ENCODE data around the gene PAIP2B. TPM values are rescaled to one million over a fixed set of nuclear protein-coding genes. Genes with fewer than 3 reads are reported as not detected.

The PAIP2B gene
- total RNA-seq, 1 experiment from 2014 or later = 17.7 TPM

DNA sequence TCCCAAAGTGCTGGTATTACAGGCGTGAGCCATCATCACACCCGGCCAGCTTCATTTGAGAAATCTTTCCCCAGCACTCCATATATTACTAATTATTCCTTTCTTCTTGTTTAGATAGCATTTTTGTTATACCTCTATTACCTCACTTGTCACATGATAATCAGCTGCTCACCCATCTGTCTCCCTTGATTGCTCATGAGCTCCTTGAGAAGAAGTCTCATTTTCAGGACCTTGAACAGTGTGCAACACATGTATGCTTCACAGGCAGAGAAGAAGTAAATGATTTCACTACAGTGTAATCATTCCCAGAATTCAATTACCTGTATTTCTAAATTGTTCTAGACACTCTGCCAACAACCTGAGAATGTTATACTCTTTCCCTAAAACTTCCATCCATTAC lies 6.2 kb downstream of the PAIP2B start:
- TF ChIP-seq, protein P1, sequence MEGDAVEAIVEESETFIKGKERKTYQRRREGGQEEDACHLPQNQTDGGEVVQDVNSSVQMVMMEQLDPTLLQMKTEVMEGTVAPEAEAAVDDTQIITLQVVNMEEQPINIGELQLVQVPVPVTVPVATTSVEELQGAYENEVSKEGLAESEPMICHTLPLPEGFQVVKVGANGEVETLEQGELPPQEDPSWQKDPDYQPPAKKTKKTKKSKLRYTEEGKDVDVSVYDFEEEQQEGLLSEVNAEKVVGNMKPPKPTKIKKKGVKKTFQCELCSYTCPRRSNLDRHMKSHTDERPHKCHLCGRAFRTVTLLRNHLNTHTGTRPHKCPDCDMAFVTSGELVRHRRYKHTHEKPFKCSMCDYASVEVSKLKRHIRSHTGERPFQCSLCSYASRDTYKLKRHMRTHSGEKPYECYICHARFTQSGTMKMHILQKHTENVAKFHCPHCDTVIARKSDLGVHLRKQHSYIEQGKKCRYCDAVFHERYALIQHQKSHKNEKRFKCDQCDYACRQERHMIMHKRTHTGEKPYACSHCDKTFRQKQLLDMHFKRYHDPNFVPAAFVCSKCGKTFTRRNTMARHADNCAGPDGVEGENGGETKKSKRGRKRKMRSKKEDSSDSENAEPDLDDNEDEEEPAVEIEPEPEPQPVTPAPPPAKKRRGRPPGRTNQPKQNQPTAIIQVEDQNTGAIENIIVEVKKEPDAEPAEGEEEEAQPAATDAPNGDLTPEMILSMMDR (conservative IDR thresholded peaks at IDR 0.05) = no peak
- Histone ChIP-seq H3K4me2 (ENCODE audit: insufficient read depth, insufficient read length, low read length) (no peak overlapping the region), H2BK12ac (ENCODE audit: insufficient read length, low read depth, low read length) (no peak overlapping the region), H3K79me1 (ENCODE audit: insufficient read depth, low read depth, low read length, poor library complexity, severe bottlenecking) (no peaks in the 10 kb centered on the region), H4K91ac (ENCODE audit: insufficient read length, low read depth, low read length) (no peak overlapping the region), H3K18ac (ENCODE audit: insufficient read length, low read depth, low read length) (no peak overlapping the region), H2BK20ac (ENCODE audit: low read depth, low read length, poor library complexity, severe bottlenecking) (no peak overlapping the region), H3K14ac (ENCODE audit: insufficient read depth, low read length) (no peak overlapping the region), H3K23me2 (ENCODE audit: insufficient read length, low read depth, low read length, poor library complexity, severe bottlenecking) (peaks cover under 1% of the 10 kb centered on the region), H2BK120ac (ENCODE audit: low read depth, low read length, poor library complexity, severe bottlenecking) (no peak overlapping the region), H3K9ac (ENCODE audit: extremely low read depth, insufficient read length, low read length) (no peak overlapping the region), H4K8ac (replicated peaks; ENCODE audit: insufficient read length, low read depth, low read length) (no peak overlapping the region), H2BK5ac (ENCODE audit: insufficient read length, low read length) (no peak overlapping the region), H2AK5ac (ENCODE audit: insufficient read length, low read length) (no peak overlapping the region), H4K20me1 (ENCODE audit: control insufficient read depth, insufficient read depth, insufficient read length) (no peaks in the 10 kb centered on the region), H3K23ac (ENCODE audit: insufficient read length, low read depth, low read length) (no peak overlapping the region), H2BK15ac (ENCODE audit: low read depth, low read length) (no peak overlapping the region), H3K79me2 (ENCODE audit: insufficient read depth, low read length) (no peaks in the 10 kb centered on the region), H3K9me3 (ENCODE audit: control insufficient read depth, low read depth, low read length) (no peaks in the 10 kb centered on the region), H3K4me1 (ENCODE audit: insufficient read depth, low read length) (no peaks in the 10 kb centered on the region), H3K4ac (ENCODE audit: low read depth, low read length) (no peak overlapping the region), H3K27ac (ENCODE audit: insufficient read length, low read depth, low read length) (no peak overlapping the region), H3K27me3 (ENCODE audit: insufficient read depth, low read length) (no peaks in the 10 kb centered on the region), H4K5ac (ENCODE audit: insufficient read length, low read depth, low read length) (no peak overlapping the region), H2AFZ (ENCODE audit: low read length) (no peak overlapping the region), H3T11ph (ENCODE audit: low read length) (no peak overlapping the region), H3K56ac (ENCODE audit: insufficient read length, low read depth, low read length) (no peak overlapping the region)
- no CpG with 5 or more reads among the region's 2 CpGs for whole genome bisulfite sequencing (ENCODE audit: extremely low coverage, insufficient read length, low lambda C conversion rate)
- H3K9me3 Mint-ChIP-seq = no peaks in the 10 kb centered on the region
- no peak for DNase-seq
- no peak overlapping the region for H3K4me3 Mint-ChIP-seq
- H3K27me3 Mint-ChIP-seq (ENCODE audit: low read depth) = peaks cover 5% of the 10 kb centered on the region; the same call in 1 of the 2 replicates
- H3K27ac Mint-ChIP-seq = no peak overlapping the region
- peaks cover 5% of the 10 kb centered on the region in 2 experiments for H3K4me1 Mint-ChIP-seq
- H3K36me3 Mint-ChIP-seq (ENCODE audit: insufficient read depth in 1 of 3, low read depth in 3 of 3) = peaks cover 0 to 14% (median 5%) of the 10 kb centered on the region in 3 experiments; a peak in 5 of 7 replicates
